HG03439 (cell line): Measurements from ENCODE around the gene SIM2.

Experiments
- ATAC-seq: cut with Tn5 transposase; IDR thresholded peaks from one replicate; pipeline ENCODE4 v1.9.1; 2021; ENCODE audit warnings: mild to moderate bottlenecking, moderate library complexity; ENCODE audit not compliant: unreplicated experiment

SIM2 gene

GRCh38 chr21:36791695-36792470, 93.0 kb downstream of the SIM2 start:
- ATAC-seq = no peak

- no peak for ATAC-seq
Measured at GRCh38 chr21:36792505-36792967, 93.6 kb downstream of the SIM2 start.

GRCh38 chr21:36796070-36796469, 97.2 kb downstream of the SIM2 start:
- no peak for ATAC-seq

- ATAC-seq = no peak
Measured at GRCh38 chr21:36798491-36798890, 99.6 kb downstream of the SIM2 start.
